HepG2 (cell line): ENCODE measurements around the gene C12orf60.

Experiments used
- BRCA1 ChIP-seq: sonication (generic); formaldehyde crosslinking; IDR thresholded peaks from 2 replicates; pipeline ENCODE4 v1.4.0; 2020; ENCODE audit warnings: missing genetic modification reagents
- CEBPZ ChIP-seq: IDR thresholded peaks from 2 replicates; pipeline ENCODE4 v1.6.1; 2012; ENCODE audit warnings: low read length, improper control_type of control experiment
- EZH2 ChIP-seq: conservative IDR thresholded peaks from 2 replicates; pipeline ENCODE4 v1.6.1; 2012; ENCODE audit warnings: mild to moderate bottlenecking, low read depth, low read length, moderate library complexity
- FOXA1 ChIP-seq, 2 experiments: fragments of 450-650 bp in 1 of 2; sonication (generic) in 1 of 2; formaldehyde crosslinking in 1 of 2; IDR thresholded peaks; 2 replicates each; pipeline versions ENCODE4 v1.4.0 to v1.6.1; 2016 to 2020; ENCODE audit warnings: missing genetic modification reagents in 1 of 2
- GTF2F1 ChIP-seq: fragments of 150-350 bp; IDR thresholded peaks from 2 replicates; pipeline ENCODE4 v1.6.1; 2014; ENCODE audit warnings: low read length
- JUNB ChIP-seq: sonication (generic); formaldehyde crosslinking; IDR thresholded peaks from 2 replicates; pipeline ENCODE4 v1.8.0; 2022; ENCODE audit warnings: missing genetic modification reagents, mild to moderate bottlenecking, borderline replicate concordance
- TOE1 ChIP-seq: sonication (generic); formaldehyde crosslinking; IDR thresholded peaks from 2 replicates; pipeline ENCODE4 v1.4.0; 2020; ENCODE audit warnings: mild to moderate bottlenecking, missing genetic modification reagents
- ZC3H13 ChIP-seq: sonication (generic); formaldehyde crosslinking; IDR thresholded peaks from 2 replicates; pipeline ENCODE4 v1.8.1; 2023; ENCODE audit warnings: mild to moderate bottlenecking, missing genetic modification reagents, moderate library complexity
- ZNF510 ChIP-seq: sonication (generic); formaldehyde crosslinking; IDR thresholded peaks from 2 replicates; pipeline ENCODE4 v1.4.0; 2020; ENCODE audit warnings: low read depth, mild to moderate bottlenecking, missing genetic modification reagents
- TF ChIP-seq, protein P1 (sequence below): sonication (generic); formaldehyde crosslinking; IDR thresholded peaks from 2 replicates; pipeline ENCODE4 v1.4.0; 2020; ENCODE audit warnings: missing genetic modification reagents, borderline replicate concordance
- TF ChIP-seq, protein P2 (sequence below): sonication (generic); formaldehyde crosslinking; IDR thresholded peaks from 2 replicates; pipeline ENCODE4 v1.5.1; 2020; ENCODE audit warnings: mild to moderate bottlenecking, missing genetic modification reagents, moderate library complexity
- TF ChIP-seq, protein P3 (sequence below): sonication (generic); formaldehyde crosslinking; IDR thresholded peaks from 2 replicates; pipeline ENCODE4 v1.4.0; 2020; ENCODE audit warnings: missing genetic modification reagents

- TF ChIP-seq EZH2 (no peak), TOE1 (CRISPR knock-in tag) (no peak), GTF2F1 (no peak), ZC3H13 (CRISPR knock-in tag) (no peak), CEBPZ (no peak), JUNB (CRISPR knock-in tag) (no peak), FOXA1 (IDR thresholded peaks at IDR 0.05) (no peak), FOXA1 (CRISPR knock-in tag; IDR thresholded peaks at IDR 0.05) (no peak), BRCA1 (CRISPR knock-in tag) (no peak), ZNF510 (CRISPR knock-in tag) (no peak)
- TF ChIP-seq, protein P1, sequence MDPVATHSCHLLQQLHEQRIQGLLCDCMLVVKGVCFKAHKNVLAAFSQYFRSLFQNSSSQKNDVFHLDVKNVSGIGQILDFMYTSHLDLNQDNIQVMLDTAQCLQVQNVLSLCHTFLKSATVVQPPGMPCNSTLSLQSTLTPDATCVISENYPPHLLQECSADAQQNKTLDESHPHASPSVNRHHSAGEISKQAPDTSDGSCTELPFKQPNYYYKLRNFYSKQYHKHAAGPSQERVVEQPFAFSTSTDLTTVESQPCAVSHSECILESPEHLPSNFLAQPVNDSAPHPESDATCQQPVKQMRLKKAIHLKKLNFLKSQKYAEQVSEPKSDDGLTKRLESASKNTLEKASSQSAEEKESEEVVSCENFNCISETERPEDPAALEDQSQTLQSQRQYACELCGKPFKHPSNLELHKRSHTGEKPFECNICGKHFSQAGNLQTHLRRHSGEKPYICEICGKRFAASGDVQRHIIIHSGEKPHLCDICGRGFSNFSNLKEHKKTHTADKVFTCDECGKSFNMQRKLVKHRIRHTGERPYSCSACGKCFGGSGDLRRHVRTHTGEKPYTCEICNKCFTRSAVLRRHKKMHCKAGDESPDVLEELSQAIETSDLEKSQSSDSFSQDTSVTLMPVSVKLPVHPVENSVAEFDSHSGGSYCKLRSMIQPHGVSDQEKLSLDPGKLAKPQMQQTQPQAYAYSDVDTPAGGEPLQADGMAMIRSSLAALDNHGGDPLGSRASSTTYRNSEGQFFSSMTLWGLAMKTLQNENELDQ: no peak
- TF ChIP-seq, protein P2, sequence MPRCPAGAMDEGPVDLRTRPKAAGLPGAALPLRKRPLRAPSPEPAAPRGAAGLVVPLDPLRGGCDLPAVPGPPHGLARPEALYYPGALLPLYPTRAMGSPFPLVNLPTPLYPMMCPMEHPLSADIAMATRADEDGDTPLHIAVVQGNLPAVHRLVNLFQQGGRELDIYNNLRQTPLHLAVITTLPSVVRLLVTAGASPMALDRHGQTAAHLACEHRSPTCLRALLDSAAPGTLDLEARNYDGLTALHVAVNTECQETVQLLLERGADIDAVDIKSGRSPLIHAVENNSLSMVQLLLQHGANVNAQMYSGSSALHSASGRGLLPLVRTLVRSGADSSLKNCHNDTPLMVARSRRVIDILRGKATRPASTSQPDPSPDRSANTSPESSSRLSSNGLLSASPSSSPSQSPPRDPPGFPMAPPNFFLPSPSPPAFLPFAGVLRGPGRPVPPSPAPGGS (CRISPR knock-in tag): no peak
- TF ChIP-seq, protein P3, sequence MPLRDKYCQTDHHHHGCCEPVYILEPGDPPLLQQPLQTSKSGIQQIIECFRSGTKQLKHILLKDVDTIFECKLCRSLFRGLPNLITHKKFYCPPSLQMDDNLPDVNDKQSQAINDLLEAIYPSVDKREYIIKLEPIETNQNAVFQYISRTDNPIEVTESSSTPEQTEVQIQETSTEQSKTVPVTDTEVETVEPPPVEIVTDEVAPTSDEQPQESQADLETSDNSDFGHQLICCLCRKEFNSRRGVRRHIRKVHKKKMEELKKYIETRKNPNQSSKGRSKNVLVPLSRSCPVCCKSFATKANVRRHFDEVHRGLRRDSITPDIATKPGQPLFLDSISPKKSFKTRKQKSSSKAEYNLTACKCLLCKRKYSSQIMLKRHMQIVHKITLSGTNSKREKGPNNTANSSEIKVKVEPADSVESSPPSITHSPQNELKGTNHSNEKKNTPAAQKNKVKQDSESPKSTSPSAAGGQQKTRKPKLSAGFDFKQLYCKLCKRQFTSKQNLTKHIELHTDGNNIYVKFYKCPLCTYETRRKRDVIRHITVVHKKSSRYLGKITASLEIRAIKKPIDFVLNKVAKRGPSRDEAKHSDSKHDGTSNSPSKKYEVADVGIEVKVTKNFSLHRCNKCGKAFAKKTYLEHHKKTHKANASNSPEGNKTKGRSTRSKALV (CRISPR knock-in tag): no peak
Measured at GRCh38 chr12:14772946-14773345, 30.5 kb upstream of the C12orf60 start.
